C4-2B (cell line): ENCODE results near the gene ADGRV1.
"Not testable (repeated sequence)": the region's sequence is repeated elsewhere in the genome, so short reads cannot be mapped to it uniquely, and the experiment has no call there.

Experiments
- H3K27ac ChIP-seq: fragments of 450-650 bp; 2 replicates; pipeline ENCODE4 v1.5.1; 2017
- CTCF ChIP-seq: fragments of 450-650 bp; conservative IDR thresholded peaks from 2 replicates; pipeline ENCODE4 v1.5.1; 2017; ENCODE audit warnings: mild to moderate bottlenecking
- ZFX ChIP-seq: fragments of 450-650 bp; IDR thresholded peaks from 2 replicates; pipeline ENCODE4 v1.6.1; 2017

Gene ADGRV1

GRCh38 chr5:90575712-90576111 is 17.1 kb downstream of the ADGRV1 start:
- no peak for TF ChIP-seq CTCF
- TF ChIP-seq ZFX, result no peak
- no peak overlapping the region for H3K27ac ChIP-seq

DNA sequence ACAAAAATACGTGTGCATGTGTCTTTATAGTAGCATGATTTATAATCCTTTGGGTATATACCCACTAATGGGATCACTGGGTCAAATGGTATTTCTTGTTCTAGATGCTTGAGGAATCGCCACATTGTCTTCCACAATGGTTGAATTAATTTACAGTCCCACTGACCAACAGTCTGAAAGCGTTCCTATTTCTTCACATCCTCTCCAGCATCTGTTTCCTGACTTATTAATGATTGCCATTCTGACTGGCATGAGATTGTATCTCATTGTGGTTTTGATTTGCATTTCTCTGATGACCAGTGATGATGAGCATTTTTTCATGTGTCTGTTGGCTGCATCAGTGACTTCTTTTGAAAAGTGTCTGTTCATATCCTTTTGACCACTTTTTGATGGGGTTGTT is 18.0 kb downstream of the ADGRV1 start:
- H3K27ac ChIP-seq, result not testable (repeated sequence)

GRCh38 chr5:90579905-90580304 is 21.3 kb downstream of the ADGRV1 start:
- not testable (repeated sequence) for H3K27ac ChIP-seq

- no peak for TF ChIP-seq ZFX
- TF ChIP-seq CTCF, result no peak
- H3K27ac ChIP-seq, result no peak overlapping the region
These were observed 23.4 kb downstream of the ADGRV1 start for GRCh38 chr5:90581956-90582355.

DNA sequence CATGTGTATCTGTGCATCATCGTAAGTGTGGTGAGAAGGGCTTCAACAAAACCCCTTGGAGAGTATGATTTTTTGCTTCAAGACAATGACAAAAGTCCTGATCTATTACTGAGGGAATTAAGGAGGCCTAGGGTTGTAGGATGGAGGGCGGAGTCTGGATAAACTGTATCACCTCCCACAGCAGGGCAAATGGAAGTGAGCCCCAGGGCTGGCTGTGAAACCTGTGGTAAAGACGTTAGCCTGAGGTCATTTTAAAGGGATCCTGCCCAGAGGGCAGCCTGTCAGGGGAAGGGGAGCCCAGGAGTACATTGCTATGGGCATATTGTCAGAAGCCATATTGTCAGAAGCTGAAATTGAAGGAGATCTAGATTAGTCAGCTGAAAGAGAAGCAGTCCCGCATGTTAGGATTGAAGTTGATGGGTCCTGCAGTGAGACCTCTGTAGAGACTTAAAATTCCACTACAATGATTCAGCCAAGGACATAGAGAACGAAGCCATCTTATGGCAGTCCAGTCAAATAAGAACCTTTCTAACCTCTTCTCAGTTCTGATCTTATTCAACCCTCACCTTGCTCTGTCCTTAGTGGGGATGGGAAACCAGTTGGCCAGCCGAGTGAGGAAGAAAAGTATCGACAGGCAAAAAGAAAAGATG is 26.9 kb downstream of the ADGRV1 start:
- no peak for TF ChIP-seq CTCF
- TF ChIP-seq ZFX, result no peak
- H3K27ac ChIP-seq, result no peak overlapping the region

- TF ChIP-seq ZFX, result no peak
- no peak for TF ChIP-seq CTCF
- no peak overlapping the region for H3K27ac ChIP-seq
These were observed 27.9 kb downstream of the ADGRV1 start for GRCh38 chr5:90586469-90586868.

GRCh38 chr5:90590170-90590569 is 31.6 kb downstream of the ADGRV1 start:
- TF ChIP-seq CTCF (no peak), ZFX (no peak)
- no peak overlapping the region for H3K27ac ChIP-seq

DNA sequence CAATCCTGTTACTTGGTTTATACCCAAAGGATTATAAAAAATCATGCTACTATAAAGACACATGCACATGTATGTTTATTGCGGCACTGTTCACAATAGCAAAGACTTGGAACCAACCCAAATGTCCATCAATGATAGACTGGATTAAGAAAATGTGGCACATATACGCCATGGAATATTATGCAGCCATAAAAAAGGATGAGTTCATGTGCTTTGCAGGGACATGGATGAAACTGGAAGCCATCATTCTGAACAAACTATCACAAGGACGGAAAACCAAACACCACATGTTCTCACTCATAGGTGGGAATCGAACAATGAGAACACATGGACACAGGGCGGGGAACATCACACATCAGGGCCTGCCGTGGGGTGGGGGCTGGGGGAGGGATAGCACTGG is 34.5 kb downstream of the ADGRV1 start:
- not testable (repeated sequence) for H3K27ac ChIP-seq

- not testable (repeated sequence) for H3K27ac ChIP-seq
These were observed 37.2 kb downstream of the ADGRV1 start for GRCh38 chr5:90595766-90596165.

GRCh38 chr5:90598293-90598692 is 39.7 kb downstream of the ADGRV1 start:
- no peak overlapping the region for H3K27ac ChIP-seq
- no peak for TF ChIP-seq ZFX
- TF ChIP-seq CTCF, result no peak

DNA sequence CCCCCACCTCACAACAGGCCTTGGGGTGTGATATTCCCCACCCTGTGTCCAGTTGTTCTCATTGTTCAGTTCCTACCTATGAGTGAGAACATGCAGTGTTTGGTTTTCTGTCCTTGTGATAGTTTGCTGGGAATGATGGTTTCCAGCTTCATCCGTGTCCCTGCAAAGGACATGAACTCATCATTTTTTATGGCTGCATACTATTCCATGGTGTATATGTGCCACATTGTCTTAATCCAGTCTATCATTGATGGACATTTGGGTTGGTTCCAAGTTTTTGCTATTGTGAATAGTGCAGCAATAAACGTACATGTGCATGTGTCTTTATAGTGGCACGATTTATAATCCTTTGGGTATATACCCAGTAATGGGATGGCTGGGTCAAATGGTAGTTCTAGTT is 41.7 kb downstream of the ADGRV1 start:
- H3K27ac ChIP-seq, result not testable (repeated sequence)
